Measurements from ENCODE around the gene ERG.

Gene ERG

DNA sequence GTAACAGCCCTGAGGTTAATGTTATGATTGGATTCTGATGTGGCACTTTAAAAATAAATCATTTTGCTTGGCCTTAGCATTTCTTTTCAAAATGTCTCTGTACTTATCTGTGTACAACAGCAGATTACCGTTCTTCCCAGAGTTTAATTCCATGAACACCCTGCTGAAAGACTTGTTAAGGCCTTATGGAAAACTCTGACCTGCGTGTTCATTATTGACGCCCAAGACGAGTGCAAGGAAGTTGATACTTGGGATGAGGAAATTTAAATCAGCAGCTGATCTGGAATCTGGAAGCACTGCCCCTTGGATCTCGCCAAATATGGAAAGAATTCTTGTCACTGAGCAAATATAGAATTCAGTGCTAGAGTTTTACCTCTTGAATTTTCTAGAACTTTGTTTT, 6.7 kb downstream of the ERG start:
- FAIRE-seq (no peak), DNase-seq (ENCODE audit: insufficient read length, low spot score) (no peak)
- TF ChIP-seq POLR2A (IDR thresholded peaks at IDR 0.05; ENCODE audit: low read depth, low read length) = no peak

GRCh38 chr21:38490411-38491020, 7.8 kb downstream of the ERG start:
- TF ChIP-seq POLR2A (IDR thresholded peaks at IDR 0.05; ENCODE audit: low read depth, low read length) (no peak), POU2F2 (IDR thresholded peaks at IDR 0.05; ENCODE audit: low read depth, low read length) (no peak), TAF1 (IDR thresholded peaks at IDR 0.05; ENCODE audit: low read depth, low read length) (no peak), PAX5 (IDR thresholded peaks at IDR 0.05; ENCODE audit: insufficient read depth, low read length, severe bottlenecking) (no peak), POLR2AphosphoS5 (IDR thresholded peaks at IDR 0.05; ENCODE audit: low read depth, low read length) (no peak), SPI1 (IDR thresholded peaks at IDR 0.05; ENCODE audit: low read depth, low read length) (no peak)
- no peak for DNase-seq (ENCODE audit: insufficient read length, low spot score)
- FAIRE-seq = no peak

DNA sequence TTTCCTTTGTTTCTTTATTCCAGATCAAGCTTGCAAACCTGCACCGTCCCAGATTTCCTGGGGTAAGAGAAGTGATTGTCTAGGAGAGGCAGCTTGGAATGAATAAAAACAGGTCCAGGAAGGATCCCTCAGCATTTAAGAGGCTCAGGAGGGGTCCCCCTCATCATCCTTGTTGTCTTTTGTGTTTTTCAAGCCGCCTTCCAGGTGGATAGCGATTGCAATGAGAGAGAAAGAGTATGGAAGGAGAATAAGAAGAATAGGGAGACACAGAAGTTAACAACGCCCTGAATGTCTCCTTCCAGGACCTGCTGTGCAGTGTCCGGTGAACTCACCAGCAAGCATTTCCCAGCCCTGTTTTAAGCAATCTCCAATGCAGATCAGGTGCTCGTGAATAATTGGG, 8.5 kb downstream of the ERG start:
- FAIRE-seq = no peak
- TF ChIP-seq POU2F2 (IDR thresholded peaks at IDR 0.05; ENCODE audit: low read depth, low read length) = no peak
- TF ChIP-seq POLR2AphosphoS5 (IDR thresholded peaks at IDR 0.05; ENCODE audit: low read depth, low read length) = no peak
- no peak for TF ChIP-seq SPI1 (IDR thresholded peaks at IDR 0.05; ENCODE audit: low read depth, low read length)
- DNase-seq (ENCODE audit: insufficient read length, low spot score) = no peak

DNA sequence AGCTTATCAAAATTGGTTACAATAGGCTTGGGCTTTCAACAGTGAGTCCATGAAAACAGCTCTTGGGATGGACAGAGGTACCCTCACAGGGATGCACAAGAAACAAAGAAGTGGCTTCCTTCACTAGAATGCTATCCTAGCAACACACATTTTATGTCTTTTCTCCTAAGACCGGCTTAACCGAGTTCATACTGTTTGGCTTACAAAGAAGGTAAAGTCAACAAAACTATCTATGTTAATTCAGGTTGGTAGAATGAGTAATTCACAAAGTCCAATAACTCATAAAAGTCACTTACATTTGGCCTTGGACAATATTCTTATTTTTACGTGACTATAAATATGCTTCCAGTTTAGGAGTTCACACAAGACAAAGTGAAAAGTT, 9.0 kb downstream of the ERG start:
- FAIRE-seq (no peak), DNase-seq (ENCODE audit: insufficient read length, low spot score) (no peak)
- TF ChIP-seq SPI1 (IDR thresholded peaks at IDR 0.05; ENCODE audit: low read depth, low read length) = no peak
- TF ChIP-seq TAF1 (IDR thresholded peaks at IDR 0.05; ENCODE audit: low read depth, low read length) = no peak
- TF ChIP-seq POLR2AphosphoS5 (IDR thresholded peaks at IDR 0.05; ENCODE audit: low read depth, low read length) = no peak
- no peak for TF ChIP-seq PAX5 (IDR thresholded peaks at IDR 0.05; ENCODE audit: insufficient read depth, low read length, severe bottlenecking)
- TF ChIP-seq POU2F2 (IDR thresholded peaks at IDR 0.05; ENCODE audit: low read depth, low read length) = no peak
- TF ChIP-seq POLR2A (IDR thresholded peaks at IDR 0.05; ENCODE audit: low read depth, low read length) = no peak

DNA sequence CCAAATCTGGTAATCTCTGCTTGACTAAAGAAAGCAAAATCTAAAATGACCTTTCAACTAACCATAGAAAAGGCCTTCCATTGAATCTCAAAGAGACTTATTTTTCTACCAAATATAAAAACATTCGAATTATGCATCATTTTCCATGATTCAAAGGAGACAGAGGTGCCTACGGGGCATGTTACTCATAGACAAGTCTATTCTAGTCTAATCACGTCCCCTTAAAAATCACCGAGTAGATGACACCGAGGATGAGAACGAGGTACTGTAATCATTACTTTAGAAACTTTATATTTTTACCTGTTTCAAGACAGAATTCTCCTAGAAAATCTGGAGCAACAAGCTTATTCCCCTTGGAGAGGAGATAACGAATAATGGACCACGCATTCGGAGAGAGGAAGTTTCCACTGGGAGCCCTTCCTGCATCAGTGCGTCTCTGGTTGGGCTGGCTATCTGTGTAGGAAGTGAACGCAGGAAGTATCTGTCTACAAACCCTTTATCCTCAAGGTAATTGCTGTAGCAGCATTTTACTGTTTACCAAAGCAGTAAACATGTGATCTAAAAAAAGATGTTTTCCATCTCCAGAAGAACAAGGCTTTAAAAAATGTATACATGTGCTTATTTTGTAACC, 9.5 kb downstream of the ERG start:
- FAIRE-seq (no peak), DNase-seq (ENCODE audit: insufficient read length, low spot score) (no peak)
- TF ChIP-seq POLR2A (IDR thresholded peaks at IDR 0.05; ENCODE audit: low read depth, low read length) (no peak), POU2F2 (IDR thresholded peaks at IDR 0.05; ENCODE audit: low read depth, low read length) (no peak), TAF1 (IDR thresholded peaks at IDR 0.05; ENCODE audit: low read depth, low read length) (no peak), PAX5 (IDR thresholded peaks at IDR 0.05; ENCODE audit: insufficient read depth, low read length, severe bottlenecking) (no peak), SPI1 (IDR thresholded peaks at IDR 0.05; ENCODE audit: low read depth, low read length) (no peak), POLR2AphosphoS5 (IDR thresholded peaks at IDR 0.05; ENCODE audit: low read depth, low read length) (no peak)

DNA sequence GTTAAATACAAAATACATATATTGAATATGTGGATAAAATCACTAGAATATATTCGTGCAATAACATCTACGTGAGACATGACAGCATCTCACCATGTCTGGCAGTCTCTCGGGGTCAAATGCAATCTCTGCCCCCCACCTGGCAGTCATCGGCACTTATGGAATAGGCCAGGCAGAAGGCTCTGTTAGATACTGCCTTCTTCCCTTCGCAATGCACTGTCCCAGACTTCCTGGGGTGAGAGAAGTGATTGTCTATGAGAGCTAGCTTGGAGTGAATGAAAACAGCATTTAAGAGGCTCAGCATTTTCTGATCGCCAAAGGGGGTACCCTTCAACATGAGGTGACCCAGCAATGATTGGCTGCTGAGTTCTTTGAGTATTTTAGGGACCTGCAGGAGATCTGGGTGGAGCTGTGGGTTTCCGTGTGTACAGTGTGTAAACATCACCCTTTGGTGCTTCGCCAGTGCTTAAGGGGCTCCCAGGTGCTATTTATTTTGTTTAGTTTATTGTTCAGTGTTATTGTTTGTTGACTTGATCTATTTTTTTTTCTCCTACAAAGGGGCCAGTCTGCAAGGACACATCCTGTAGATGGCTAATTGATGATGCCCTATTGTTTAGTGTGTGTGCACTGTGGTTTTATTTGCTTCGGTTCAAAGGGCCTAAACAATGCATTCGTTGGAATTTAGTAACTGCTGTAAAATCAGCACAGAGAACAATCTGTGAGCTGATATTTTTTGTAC, 10.2 kb downstream of the ERG start:
- no peak for FAIRE-seq
- TF ChIP-seq SPI1 (IDR thresholded peaks at IDR 0.05; ENCODE audit: low read depth, low read length) = no peak
- no peak for TF ChIP-seq POU2F2 (IDR thresholded peaks at IDR 0.05; ENCODE audit: low read depth, low read length)
- TF ChIP-seq PAX5 (IDR thresholded peaks at IDR 0.05; ENCODE audit: insufficient read depth, low read length, severe bottlenecking) = no peak
- no peak for TF ChIP-seq TAF1 (IDR thresholded peaks at IDR 0.05; ENCODE audit: low read depth, low read length)
- TF ChIP-seq POLR2AphosphoS5 (IDR thresholded peaks at IDR 0.05; ENCODE audit: low read depth, low read length) = no peak
- TF ChIP-seq POLR2A (IDR thresholded peaks at IDR 0.05; ENCODE audit: low read depth, low read length) = no peak
- DNase-seq (ENCODE audit: insufficient read length, low spot score) = no peak

DNA sequence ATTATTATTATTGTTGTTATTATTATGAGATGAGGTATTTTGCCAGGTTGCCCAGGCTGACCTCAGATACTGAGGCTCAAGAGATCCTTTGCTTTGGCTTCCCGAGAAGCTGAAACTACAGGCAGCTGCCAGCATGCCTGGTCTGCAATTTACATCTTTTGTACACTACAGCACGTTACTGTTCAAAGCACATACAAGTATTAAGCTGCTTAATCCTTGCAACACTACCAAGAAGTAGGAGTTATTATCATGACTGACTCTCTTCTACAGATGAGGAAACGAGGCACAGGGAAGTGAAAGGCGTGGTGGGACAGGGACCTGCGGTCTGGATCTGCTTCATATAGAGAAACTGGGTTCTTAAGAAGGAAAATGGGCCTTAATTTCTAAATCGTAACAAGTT, 11.6 kb downstream of the ERG start:
- TF ChIP-seq POU2F2 (IDR thresholded peaks at IDR 0.05; ENCODE audit: low read depth, low read length) (no peak), TAF1 (IDR thresholded peaks at IDR 0.05; ENCODE audit: low read depth, low read length) (no peak), PAX5 (IDR thresholded peaks at IDR 0.05; ENCODE audit: insufficient read depth, low read length, severe bottlenecking) (no peak), SPI1 (IDR thresholded peaks at IDR 0.05; ENCODE audit: low read depth, low read length) (no peak)
- no peak for FAIRE-seq
- DNase-seq (ENCODE audit: insufficient read length, low spot score) = no peak

GRCh38 chr21:38486221-38486620, 12.1 kb downstream of the ERG start:
- FAIRE-seq = no peak
- no peak for DNase-seq (ENCODE audit: insufficient read length, low spot score)
- TF ChIP-seq POU2F2 (IDR thresholded peaks at IDR 0.05; ENCODE audit: low read depth, low read length) (no peak), SPI1 (IDR thresholded peaks at IDR 0.05; ENCODE audit: low read depth, low read length) (no peak), POLR2AphosphoS5 (IDR thresholded peaks at IDR 0.05; ENCODE audit: low read depth, low read length) (no peak), POLR2A (IDR thresholded peaks at IDR 0.05; ENCODE audit: low read depth, low read length) (no peak), TAF1 (IDR thresholded peaks at IDR 0.05; ENCODE audit: low read depth, low read length) (no peak), PAX5 (IDR thresholded peaks at IDR 0.05; ENCODE audit: insufficient read depth, low read length, severe bottlenecking) (no peak)

GRCh38 chr21:38479641-38480525, 18.4 kb downstream of the ERG start:
- TF ChIP-seq TAF1 (IDR thresholded peaks at IDR 0.05; ENCODE audit: low read depth, low read length) = no peak
- no peak for TF ChIP-seq PAX5 (IDR thresholded peaks at IDR 0.05; ENCODE audit: insufficient read depth, low read length, severe bottlenecking)
- TF ChIP-seq POU2F2 (IDR thresholded peaks at IDR 0.05; ENCODE audit: low read depth, low read length) = no peak
- no peak for TF ChIP-seq POLR2A (IDR thresholded peaks at IDR 0.05; ENCODE audit: low read depth, low read length)
- TF ChIP-seq POLR2AphosphoS5 (IDR thresholded peaks at IDR 0.05; ENCODE audit: low read depth, low read length) = no peak
- no peak for TF ChIP-seq SPI1 (IDR thresholded peaks at IDR 0.05; ENCODE audit: low read depth, low read length)
- DNase-seq (ENCODE audit: insufficient read length, low spot score) = no peak
- no peak for FAIRE-seq
